Upper lobe of left lung (tissue), 4 donors: ENCODE results near the gene PTPRG.

ENCODE experiments used
- EP300 ChIP-seq, 4 donors: sonication (generic); formaldehyde crosslinking; IDR thresholded peaks; one replicate each; pipeline ENCODE4 v1.5.1; 2017; ENCODE audit warnings: antibody characterized with exemption in 4 of 4, control low read depth in 2 of 4
- POLR2A ChIP-seq, 4 donors: fragments of 450-650 bp; IDR thresholded peaks; one replicate each; pipeline ENCODE4 v1.5.1; 2016 to 2017; ENCODE audit warnings: antibody characterized with exemption in 4 of 4, mild to moderate bottlenecking in 2 of 4

GRCh38 chr3:61761694-61762430, 200.5 kb downstream of the PTPRG start:
- TF ChIP-seq POLR2A (IDR thresholded peaks at IDR 0.05) (no peak), EP300 (IDR thresholded peaks at IDR 0.05) (no peak)
